HepG2 (cell line): ENCODE measurements around the gene ZFPL1. TPM values are rescaled to one million over a fixed set of nuclear protein-coding genes. Genes with fewer than 3 reads are reported as not detected.

Experiments
- BORCS8-MEF2B ChIP-seq: sonication (generic); formaldehyde crosslinking; IDR thresholded peaks from 2 replicates; pipeline ENCODE4 v1.8.0; 2022; ENCODE audit warnings: mild to moderate bottlenecking, missing genetic modification reagents
- HOXA9 ChIP-seq: sonication (generic); formaldehyde crosslinking; IDR thresholded peaks from 2 replicates; pipeline ENCODE4 v1.8.1; 2022; ENCODE audit warnings: missing genetic modification reagents, mild to moderate bottlenecking, moderate library complexity, borderline replicate concordance
- MNT ChIP-seq: fragments of 450-650 bp; IDR thresholded peaks from 2 replicates; pipeline ENCODE4 v1.6.1; 2016
- MTF2 ChIP-seq: sonication (generic); formaldehyde crosslinking; IDR thresholded peaks from 2 replicates; pipeline ENCODE4 v1.5.0; 2020; ENCODE audit warnings: missing genetic modification reagents, borderline replicate concordance
- SRY ChIP-seq: sonication (generic); formaldehyde crosslinking; IDR thresholded peaks from 2 replicates; pipeline ENCODE4 v1.8.0; 2022; ENCODE audit warnings: mild to moderate bottlenecking, missing genetic modification reagents
- ZNF296 ChIP-seq: sonication (generic); formaldehyde crosslinking; conservative IDR thresholded peaks from 2 replicates; pipeline ENCODE4 v1.5.0; 2020; ENCODE audit warnings: mild to moderate bottlenecking, missing genetic modification reagents
- ZNF343 ChIP-seq: sonication (generic); formaldehyde crosslinking; IDR thresholded peaks from 2 replicates; pipeline ENCODE4 v1.4.0; 2020; ENCODE audit warnings: mild to moderate bottlenecking, missing genetic modification reagents
- ZNF776 ChIP-seq: sonication (generic); formaldehyde crosslinking; IDR thresholded peaks from 2 replicates; pipeline ENCODE4 v1.4.0; 2020; ENCODE audit warnings: mild to moderate bottlenecking, missing genetic modification reagents
- ZNF780A ChIP-seq: sonication (generic); formaldehyde crosslinking; IDR thresholded peaks from 2 replicates; pipeline ENCODE4 v1.8.0; 2022; ENCODE audit warnings: mild to moderate bottlenecking, missing genetic modification reagents, moderate library complexity
- ZNF816 ChIP-seq: sonication (generic); formaldehyde crosslinking; IDR thresholded peaks from 2 replicates; pipeline ENCODE4 v1.8.0; 2022; ENCODE audit warnings: missing genetic modification reagents, mild to moderate bottlenecking, borderline replicate concordance
- ZSCAN29 ChIP-seq: sonication (generic); formaldehyde crosslinking; conservative IDR thresholded peaks from 2 replicates; pipeline ENCODE4 v1.4.0; 2020; ENCODE audit warnings: mild to moderate bottlenecking, missing genetic modification reagents
- polyA plus RNA-seq, 8 experiments: library from polyadenylated mRNA; depleted of rRNA in 3 of 8; stranded (reverse) in 7 of 8; unstranded in 1 of 8; fragments of >200 nt; fragmentation: Illumina TruSeq in 4 of 8; extraction: Trizol in 4 of 8; gene quantifications; 2 replicates each; pipeline versions ENCODE4 v1.2.1 to v1.2.3, GENCODE V29; 2011 to 2016; ENCODE audit warnings: low read depth in 4 of 8, missing spikeins in 1 of 8, mixed read lengths in 1 of 8; ENCODE audit not compliant: insufficient read depth in 1 of 8
- total RNA-seq, 5 experiments: library from RNA; depleted of rRNA; stranded (reverse); fragments of >200 nt; fragmentation: Illumina TruSeq; extraction: Trizol; gene quantifications; 2 replicates each; pipeline ENCODE4 v1.2.3, GENCODE V29; 2016; ENCODE audit warnings: low read depth in 1 of 5

ZFPL1 gene
- total and polyA plus RNA-seq, 2 of the 13 experiments (the other 11 are each of a cell fraction or from before 2014, with no cell fraction given): 32.2 to 56.0 TPM

DNA sequence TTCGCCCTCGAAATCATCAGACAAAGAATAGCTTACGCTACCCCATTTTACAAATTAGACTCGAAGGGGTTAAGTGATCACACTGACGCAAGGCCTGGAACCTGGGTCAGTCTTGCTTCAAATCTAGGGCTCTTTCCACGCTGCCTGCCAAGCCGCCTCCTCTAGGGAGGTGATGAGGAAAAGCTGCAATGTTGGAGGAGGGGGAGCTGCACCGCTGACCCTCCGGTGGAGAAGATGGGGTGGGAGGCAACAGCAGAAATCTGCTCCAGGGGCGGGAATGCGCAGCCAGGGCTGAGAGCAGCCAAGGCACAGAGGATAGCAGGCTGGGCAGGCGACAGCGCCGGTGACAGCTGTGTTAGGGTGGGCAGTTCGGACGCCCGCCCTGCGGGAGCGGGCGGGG lies 49.7 kb downstream of the ZFPL1 start (continued):
- TF ChIP-seq ZNF296 (CRISPR knock-in tag): 0 out of 2 replicates have a peak, but pooled peaks have one; percentile 10
- 0 out of 2 replicates have a peak, but pooled peaks have one; percentile 16 for TF ChIP-seq ZNF776 (CRISPR knock-in tag)
- 0 out of 2 replicates have a peak, but pooled peaks have one; percentile 68 for TF ChIP-seq ZNF780A (CRISPR knock-in tag)
- 0 out of 2 replicates have a peak, but pooled peaks have one; percentile 5 for TF ChIP-seq SRY (CRISPR knock-in tag)
- TF ChIP-seq ZNF343 (CRISPR knock-in tag): no peak
- 0 out of 2 replicates have a peak, but pooled peaks have one; percentile 25 for TF ChIP-seq HOXA9 (CRISPR knock-in tag)
- TF ChIP-seq MNT: no peak
- no peak for TF ChIP-seq MTF2 (CRISPR knock-in tag)
- TF ChIP-seq BORCS8-MEF2B (CRISPR knock-in tag): no peak
- no peak for TF ChIP-seq ZSCAN29 (CRISPR knock-in tag)
- 0 out of 2 replicates have a peak, but pooled peaks have one; percentile 23 for TF ChIP-seq ZNF816 (CRISPR knock-in tag)
